GM12892 (cell line): ENCODE data around the gene ZNF473.

ENCODE experiments used
- POLR2A ChIP-seq: IDR thresholded peaks from 2 replicates; pipeline ENCODE4 v1.6.1; 2011; ENCODE audit warnings: low read depth, low read length, control low read depth
- POLR2AphosphoS5 ChIP-seq: IDR thresholded peaks from 2 replicates; pipeline ENCODE4 v1.6.1; 2011; ENCODE audit warnings: low read depth, low read length, control low read depth

DNA sequence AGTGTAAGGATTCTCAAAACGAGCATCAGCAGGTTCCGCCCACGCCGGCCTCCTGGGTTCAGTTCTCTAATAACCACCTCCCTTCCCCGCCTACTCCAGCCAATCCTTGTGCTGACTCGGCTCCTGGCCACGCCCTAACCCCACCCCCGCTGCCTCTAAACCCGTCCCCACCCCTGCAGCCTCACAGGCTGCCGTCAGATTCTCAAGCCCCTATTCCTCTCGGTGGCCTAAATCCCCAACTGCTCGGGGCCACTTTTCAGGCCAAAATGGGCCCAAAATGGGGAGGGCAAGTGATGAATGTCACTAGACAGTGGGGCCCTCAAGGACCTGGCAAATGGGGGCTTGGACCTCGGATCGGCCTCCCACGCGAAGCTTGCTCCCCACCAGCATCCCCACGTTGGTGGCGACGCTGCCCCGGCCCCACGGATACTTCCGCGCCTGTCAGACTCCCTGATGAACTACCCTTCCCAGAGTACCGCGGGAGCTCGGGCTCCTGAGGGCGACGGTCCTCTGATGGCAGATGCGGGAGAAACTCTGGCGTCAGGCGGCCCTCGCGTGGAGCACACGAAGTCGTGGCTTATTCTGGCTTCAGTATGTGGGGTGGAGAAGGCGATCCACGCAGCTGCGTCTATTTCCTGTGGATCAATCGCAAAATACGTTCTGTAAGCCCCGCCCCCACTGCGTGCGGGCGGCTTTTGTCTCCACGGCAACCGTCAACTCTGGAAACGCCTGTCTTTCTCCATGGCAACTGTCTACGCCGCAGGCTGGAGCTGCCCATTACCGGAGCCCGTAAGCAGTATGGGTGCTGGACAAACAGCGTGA, 24.8 kb downstream of the ZNF473 start:
- no peak for TF ChIP-seq POLR2AphosphoS5
- TF ChIP-seq POLR2A, result no peak
